Measurements from ENCODE around the gene PDLIM7. TPM values are rescaled to one million over a fixed set of nuclear protein-coding genes. Genes with fewer than 3 reads are reported as not detected.
"Not testable (repeated sequence)": the region's sequence is repeated elsewhere in the genome, so short reads cannot be mapped to it uniquely, and the experiment has no call there.

Gene PDLIM7
- total RNA-seq, 2 experiments from 2014 or later: 62.5 to 67.3 TPM

DNA sequence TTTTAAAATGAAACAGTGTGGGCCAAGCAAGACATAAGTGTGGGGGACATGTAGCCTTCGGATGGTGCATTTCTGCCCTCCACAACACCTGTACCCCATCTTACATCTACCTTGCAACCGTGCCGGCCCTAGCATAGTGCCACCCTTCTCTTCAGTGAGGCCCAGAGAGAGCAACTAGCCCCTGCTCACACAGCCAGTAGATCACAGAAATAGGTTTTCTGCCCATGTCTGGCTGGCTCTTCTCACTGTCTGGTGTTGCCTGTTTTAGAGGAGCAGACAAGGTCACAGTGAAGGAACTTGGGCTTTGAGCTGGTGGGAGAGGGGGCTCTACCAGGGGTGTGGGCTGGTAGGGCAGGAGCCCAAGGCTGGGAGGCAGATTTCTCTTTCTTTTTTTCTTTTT lies 11.1 kb downstream of the PDLIM7 start:
- POLR2A ChIA-PET: no interaction called here
- H3K27me3 Mint-ChIP-seq (ENCODE audit: low read depth): no peaks in the 10 kb centered on the region
- CTCF ChIA-PET: no interaction called here
- H3K27ac Mint-ChIP-seq: no peak overlapping the region
- H3K4me3 Mint-ChIP-seq: no peak overlapping the region
- no peaks in the 10 kb centered on the region for H3K9me3 Mint-ChIP-seq (ENCODE audit: insufficient read depth)
- peaks cover 2% of the 10 kb centered on the region for H3K4me1 Mint-ChIP-seq (ENCODE audit: low read depth)
- DNase-seq: no peak
- ATAC-seq: no peak
- H3K36me3 Mint-ChIP-seq (ENCODE audit: low read depth): peaks cover 37% of the 10 kb centered on the region

DNA sequence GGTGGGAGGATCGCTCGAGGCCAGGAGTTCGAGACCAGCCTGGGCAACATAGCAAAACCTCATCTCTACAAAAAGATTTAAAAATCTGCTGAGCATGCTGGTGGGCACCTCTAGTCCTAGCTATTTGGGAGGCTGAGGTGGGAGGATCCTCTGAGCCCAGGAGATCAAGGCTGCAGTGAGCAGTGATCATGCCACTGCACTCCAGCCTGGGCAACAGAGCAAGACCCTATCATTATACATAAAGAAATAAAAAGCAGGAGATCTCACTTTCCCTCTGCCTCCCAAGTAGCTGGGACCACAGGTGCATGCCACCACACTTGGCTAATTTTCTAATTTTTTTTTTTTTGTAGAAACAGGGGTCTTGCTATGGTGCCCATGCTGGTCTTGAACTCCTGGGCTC lies 11.7 kb downstream of the PDLIM7 start:
- POLR2A ChIA-PET: interaction anchor here (1.2 kb wide), 1 partner anchor 9 kb away, joined by 5 read pairs; no protein-coding TSS in a partner anchor
- H3K9me3 Mint-ChIP-seq (ENCODE audit: insufficient read depth); H3K27me3 Mint-ChIP-seq (ENCODE audit: low read depth); H3K27ac Mint-ChIP-seq; H3K4me3 Mint-ChIP-seq; DNase-seq; H3K4me1 Mint-ChIP-seq (ENCODE audit: low read depth); CTCF ChIA-PET; ATAC-seq: not testable (repeated sequence)
- peaks cover 34% of the 10 kb centered on the region for H3K36me3 Mint-ChIP-seq (ENCODE audit: low read depth)

DNA sequence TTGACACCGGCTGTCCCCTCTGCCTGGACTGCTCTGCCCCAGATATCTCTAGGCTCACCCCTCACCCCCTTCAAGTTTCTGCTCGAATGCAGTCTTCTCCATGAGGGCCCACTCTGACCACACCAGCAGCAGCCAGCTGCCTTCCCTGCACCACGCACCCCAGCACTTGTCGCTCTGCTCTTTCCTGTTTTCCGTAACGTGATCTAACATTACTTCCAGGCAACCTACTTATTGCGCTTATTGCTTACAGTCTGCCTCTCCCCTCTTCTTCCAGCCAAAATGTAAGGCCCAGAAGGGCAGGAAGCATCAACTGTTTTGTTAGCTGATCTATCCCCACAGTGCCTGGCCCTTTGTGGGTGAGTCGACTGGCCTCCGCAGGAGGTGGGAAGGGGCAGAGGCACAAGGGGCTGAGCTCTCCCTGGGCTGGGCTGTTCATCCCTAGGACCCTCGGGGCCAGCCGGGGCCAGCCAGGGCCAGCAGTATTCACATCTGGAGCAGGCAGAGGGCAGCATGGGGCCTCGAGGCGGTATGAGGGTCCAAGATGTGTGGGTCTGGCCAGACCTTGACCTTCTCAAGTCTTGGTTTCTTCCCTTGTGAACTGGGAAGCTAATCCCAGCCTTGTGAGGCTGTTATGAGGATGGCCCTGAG lies 12.4 kb downstream of the PDLIM7 start:
- Mint-ChIP-seq H3K27me3 (ENCODE audit: low read depth) (no peaks in the 10 kb centered on the region), H3K36me3 (ENCODE audit: low read depth) (peaks cover 30% of the 10 kb centered on the region), H3K9me3 (ENCODE audit: insufficient read depth) (no peaks in the 10 kb centered on the region), H3K4me3 (no peak overlapping the region), H3K4me1 (ENCODE audit: low read depth) (peaks cover 6% of the 10 kb centered on the region), H3K27ac (peak overlapping the region; percentile 43)
- ChIA-PET POLR2A (interaction anchor here (0.5 to 1.2 kb wide), 2 partner anchors 10 to 13 kb away, joined by 3 to 5 read pairs; no protein-coding TSS in a partner anchor), CTCF (no interaction called here)
- ATAC-seq (no peak), DNase-seq (no peak)

DNA sequence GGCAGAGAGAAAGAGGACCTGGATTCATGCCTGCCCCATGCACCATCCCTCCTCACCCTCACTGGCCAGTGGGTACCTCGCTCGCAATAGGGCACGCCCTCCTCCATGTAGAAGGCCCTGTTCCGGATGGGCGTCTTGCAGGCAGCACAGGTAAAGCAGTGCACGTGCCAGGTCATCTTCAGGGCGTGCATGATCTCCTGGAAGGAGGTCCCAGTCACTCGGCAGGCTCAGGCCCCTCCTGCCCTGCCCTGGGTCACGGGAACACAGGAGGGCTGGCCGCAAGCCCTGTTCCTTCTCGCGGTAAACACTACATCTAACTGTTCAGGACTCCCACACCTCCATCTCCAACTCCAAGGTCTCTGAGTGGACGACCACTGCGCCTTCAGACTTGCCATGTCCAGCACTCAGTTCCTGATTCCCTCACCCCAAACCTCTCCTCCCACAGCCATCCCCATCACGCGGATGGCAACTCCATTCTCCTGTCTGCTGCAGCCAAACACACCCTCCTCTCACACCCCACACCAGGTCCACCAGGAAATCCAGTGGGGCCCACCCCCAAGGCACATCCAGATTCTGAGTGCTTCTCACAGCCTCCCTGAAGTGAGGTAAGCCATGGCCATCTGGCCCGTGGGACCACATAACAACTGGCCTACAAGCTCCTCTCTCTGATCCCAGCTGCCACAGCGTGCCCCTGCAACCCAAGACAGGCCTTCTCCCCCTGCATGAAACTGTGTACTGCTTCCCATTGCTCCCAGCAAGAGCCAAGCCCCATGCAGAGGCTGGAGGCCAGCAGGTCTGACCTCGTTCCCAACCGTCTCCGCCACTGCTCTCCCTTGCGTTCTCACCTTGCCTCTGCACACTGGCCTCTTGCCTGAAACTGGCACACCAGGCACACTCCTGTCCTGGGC lies 13.2 kb downstream of the PDLIM7 start:
- no peaks in the 10 kb centered on the region for H3K9me3 Mint-ChIP-seq (ENCODE audit: insufficient read depth)
- H3K4me1 Mint-ChIP-seq (ENCODE audit: low read depth): peaks cover 14% of the 10 kb centered on the region
- ATAC-seq: no peak
- peaks cover 30% of the 10 kb centered on the region for H3K36me3 Mint-ChIP-seq (ENCODE audit: low read depth)
- no peaks in the 10 kb centered on the region for H3K27me3 Mint-ChIP-seq (ENCODE audit: low read depth)
- no peak for DNase-seq
- peak overlapping the region; percentile 43 for H3K27ac Mint-ChIP-seq
- POLR2A ChIA-PET: interaction anchor here (0.5 to 1.2 kb wide), 2 partner anchors 10 to 12 kb away, joined by 3 to 5 read pairs; no protein-coding TSS in a partner anchor
- no peak overlapping the region for H3K4me3 Mint-ChIP-seq
- CTCF ChIA-PET: no interaction called here

DNA sequence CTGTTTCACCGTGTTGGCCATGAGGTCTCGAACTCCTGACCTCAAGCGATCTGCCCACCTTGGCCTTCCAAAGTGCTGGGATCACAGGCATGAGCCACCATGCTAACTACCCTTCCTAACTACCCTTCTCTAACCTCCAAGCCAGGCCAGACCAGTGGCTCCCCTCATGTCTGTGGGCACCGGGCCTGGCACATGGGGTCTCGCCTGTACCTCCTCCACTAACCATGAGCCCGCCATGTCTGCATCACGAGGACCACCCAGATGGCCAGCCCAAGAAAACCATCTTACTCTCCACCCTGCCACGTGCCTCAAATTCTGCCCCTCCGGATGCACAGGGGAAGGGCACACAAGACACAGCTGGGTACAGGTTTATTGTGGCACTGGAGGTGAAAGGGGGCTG lies 14.4 kb downstream of the PDLIM7 start:
- ChIA-PET POLR2A (interaction anchor here (0.6 kb wide), 1 partner anchor 69 kb away, joined by 3 read pairs; no protein-coding TSS in a partner anchor), CTCF (interaction anchor here (1.2 kb wide), 1 partner anchor 18 kb away, joined by 3 read pairs; no protein-coding TSS in a partner anchor)
- Mint-ChIP-seq H3K27ac (peak overlapping the region; percentile 52), H3K4me1 (ENCODE audit: low read depth) (peaks cover 26% of the 10 kb centered on the region), H3K9me3 (ENCODE audit: insufficient read depth) (no peaks in the 10 kb centered on the region), H3K36me3 (ENCODE audit: low read depth) (peaks cover 33% of the 10 kb centered on the region), H3K27me3 (ENCODE audit: low read depth) (no peaks in the 10 kb centered on the region), H3K4me3 (no peak overlapping the region)
- DNase-seq (no peak), ATAC-seq (no peak)

DNA sequence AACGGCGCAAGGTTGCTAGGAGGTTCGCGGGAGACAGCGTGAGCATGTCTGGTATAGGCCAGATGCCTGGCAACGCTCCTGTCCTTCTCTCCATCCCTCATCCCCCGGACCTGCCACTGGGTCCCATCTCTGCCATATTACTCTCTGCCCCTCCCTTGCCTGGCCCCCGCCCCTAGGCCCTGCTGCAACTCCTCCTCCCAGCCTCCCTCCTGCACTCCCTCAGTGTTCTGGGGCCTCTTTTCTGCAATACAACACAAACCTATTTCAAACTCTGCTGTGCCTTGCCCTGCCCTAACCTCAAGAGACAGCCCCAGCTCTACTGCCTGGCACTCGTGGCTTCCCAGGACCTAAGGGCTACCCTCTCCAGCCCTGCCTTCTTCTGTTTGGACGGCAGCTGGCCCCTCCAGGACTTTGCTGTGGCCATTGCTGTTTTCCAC lies 15.0 kb downstream of the PDLIM7 start:
- H3K4me3 Mint-ChIP-seq: no peak overlapping the region
- H3K27ac Mint-ChIP-seq: no peak overlapping the region
- ATAC-seq (no peak), DNase-seq (no peak)
- CTCF ChIA-PET: interaction anchor here (1.2 to 1.3 kb wide), 2 partner anchors 19 to 28 kb away, joined by 3 to 6 read pairs; no protein-coding TSS in a partner anchor
- POLR2A ChIA-PET: interaction anchor here (0.6 kb wide), 1 partner anchor 68 kb away, joined by 3 read pairs; no protein-coding TSS in a partner anchor
- peaks cover 32% of the 10 kb centered on the region for H3K4me1 Mint-ChIP-seq (ENCODE audit: low read depth)
- peaks cover 29% of the 10 kb centered on the region for H3K36me3 Mint-ChIP-seq (ENCODE audit: low read depth)
- H3K27me3 Mint-ChIP-seq (ENCODE audit: low read depth): no peaks in the 10 kb centered on the region
- no peaks in the 10 kb centered on the region for H3K9me3 Mint-ChIP-seq (ENCODE audit: insufficient read depth)

DNA sequence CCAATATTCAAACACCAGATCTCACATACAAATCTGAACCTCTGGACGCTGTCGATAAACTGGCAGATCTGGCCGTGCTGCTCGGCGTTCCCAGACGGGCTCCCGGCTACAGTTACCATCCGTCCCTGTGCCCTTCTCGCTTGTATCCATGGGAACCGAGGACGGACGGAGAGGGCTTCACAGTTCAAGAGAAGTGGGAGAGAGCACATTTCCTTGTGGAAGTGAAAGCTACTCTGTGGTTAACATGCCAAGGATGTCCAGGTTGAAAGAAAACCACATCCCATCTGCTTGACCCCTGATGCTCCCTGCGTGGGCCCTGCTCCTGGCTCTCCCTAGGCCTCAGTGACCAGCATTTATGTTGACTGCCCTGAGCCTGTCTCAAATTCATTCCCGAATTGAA lies 17.6 kb downstream of the PDLIM7 start:
- Mint-ChIP-seq H3K27ac (peak overlapping the region; percentile 92), H3K27me3 (ENCODE audit: low read depth) (no peaks in the 10 kb centered on the region), H3K4me1 (ENCODE audit: low read depth) (peaks cover 52% of the 10 kb centered on the region), H3K4me3 (no peak overlapping the region), H3K9me3 (ENCODE audit: insufficient read depth) (no peaks in the 10 kb centered on the region), H3K36me3 (ENCODE audit: low read depth) (peaks cover 19% of the 10 kb centered on the region)
- ChIA-PET POLR2A (interaction anchor here (0.7 to 3.5 kb wide), 7 partner anchors 9 to 49 kb away, joined by 3 to 12 read pairs (median 3); partner anchors contain the start of gene PDLIM7), CTCF (interaction anchor here (1.0 to 4.2 kb wide), 9 partner anchors 9 to 89 kb away, joined by 3 to 21 read pairs (median 7); partner anchors contain the start of gene PDLIM7)
- no peak for ATAC-seq
- DNase-seq: no peak

DNA sequence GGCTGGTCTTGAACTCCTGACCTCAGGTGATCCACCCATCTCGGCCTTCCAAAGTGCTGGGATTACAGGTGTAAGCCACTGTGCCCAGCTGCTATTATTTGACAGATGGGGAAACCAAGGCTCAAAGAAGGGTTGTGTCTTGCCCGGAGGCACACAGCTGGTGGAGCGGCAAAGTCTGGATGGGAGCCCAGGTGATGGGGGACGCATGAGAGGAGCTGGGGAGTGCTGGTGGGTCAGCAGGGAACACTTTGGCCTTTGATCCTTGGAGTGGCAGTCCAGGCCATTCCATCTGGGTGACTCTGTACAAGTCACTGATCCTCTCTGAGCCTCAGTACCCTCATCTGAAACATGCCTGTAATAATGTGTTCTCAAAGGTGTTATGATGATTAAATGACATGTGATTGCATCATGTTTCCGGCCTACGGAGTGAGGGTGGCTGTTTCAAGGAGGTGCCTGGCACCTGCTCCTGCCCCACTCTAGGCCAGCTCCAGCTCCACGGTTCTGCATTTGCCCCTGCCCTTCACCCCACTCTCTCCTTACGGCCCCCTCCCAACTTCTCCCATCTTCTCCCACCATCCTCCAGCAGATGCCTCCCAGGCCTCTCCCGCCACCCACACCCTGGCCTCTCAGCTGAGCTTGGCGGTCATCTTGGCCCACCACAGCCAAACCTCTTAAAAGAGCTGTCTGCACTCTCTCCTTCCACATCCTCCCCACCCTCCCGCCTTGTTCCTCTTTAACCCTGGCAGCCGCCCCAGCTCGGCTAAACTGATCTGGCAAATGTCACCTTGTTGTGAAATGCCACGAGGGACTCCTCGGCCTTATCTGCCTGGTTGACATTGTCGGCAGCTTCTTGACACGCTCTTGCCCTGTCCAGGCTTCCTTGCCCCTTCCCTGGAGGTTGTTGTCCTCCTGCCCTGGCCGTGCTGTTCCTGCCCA lies 18.4 kb downstream of the PDLIM7 start:
- peaks cover 19% of the 10 kb centered on the region for H3K36me3 Mint-ChIP-seq (ENCODE audit: low read depth)
- peak overlapping the region; percentile 92 for H3K27ac Mint-ChIP-seq

DNA sequence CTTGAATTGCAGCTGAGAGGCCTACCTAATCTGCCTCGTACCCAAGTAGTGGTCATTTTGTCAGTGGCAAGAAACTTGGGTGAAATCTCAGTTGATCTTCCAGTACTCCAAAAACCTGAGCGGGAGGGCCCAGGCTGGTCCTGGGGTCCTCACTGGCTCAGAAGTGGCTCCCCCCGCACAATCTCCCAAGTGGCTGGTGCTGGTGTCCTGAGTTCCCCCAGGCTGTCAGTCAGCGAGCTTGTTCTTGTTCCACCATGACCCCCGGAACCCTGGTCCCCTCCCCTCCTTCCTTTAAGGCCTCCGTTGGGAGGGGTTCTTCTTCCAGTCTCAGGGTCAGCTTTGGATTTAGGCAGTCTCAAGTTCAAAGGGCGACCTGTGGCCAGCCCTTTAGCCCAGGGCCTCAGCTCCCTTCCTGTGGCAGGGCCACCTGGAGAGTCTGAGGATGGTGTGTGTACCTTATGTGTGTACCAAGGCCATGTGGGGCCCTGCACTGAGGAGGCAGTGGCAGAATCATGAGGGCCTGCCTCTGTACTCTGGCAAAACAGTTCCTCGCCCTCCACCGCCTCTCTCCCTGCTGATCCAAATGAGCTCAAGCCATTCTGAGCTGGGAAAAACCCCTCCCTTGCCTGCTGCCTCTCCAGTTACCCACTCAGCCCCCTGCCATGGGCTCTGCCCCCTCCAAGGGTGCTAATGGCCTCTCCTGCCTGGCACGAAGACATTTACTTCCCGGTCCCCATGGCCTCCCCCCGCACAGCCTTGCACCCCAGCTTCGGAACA lies 19.5 kb downstream of the PDLIM7 start:
- Mint-ChIP-seq H3K27ac (peak overlapping the region; percentile 92), H3K4me1 (ENCODE audit: low read depth) (peaks cover 62% of the 10 kb centered on the region), H3K27me3 (ENCODE audit: low read depth) (peaks cover 4% of the 10 kb centered on the region), H3K36me3 (ENCODE audit: low read depth) (peaks cover 14% of the 10 kb centered on the region), H3K9me3 (ENCODE audit: insufficient read depth) (no peaks in the 10 kb centered on the region), H3K4me3 (no peak overlapping the region)
- ChIA-PET CTCF (interaction anchor here (0.6 to 4.2 kb wide), 9 partner anchors 13 to 88 kb away, joined by 3 to 21 read pairs (median 5); partner anchors contain the start of gene PDLIM7), POLR2A (interaction anchor here (0.9 to 3.5 kb wide), 6 partner anchors 16 to 165 kb away, joined by 3 to 12 read pairs (median 4); partner anchors contain the start of gene PDLIM7)
- no peak for ATAC-seq
- no peak for DNase-seq

More for the DNA sequence above, 18.4 kb downstream of the PDLIM7 start:
- CTCF ChIA-PET: interaction anchor here (0.7 to 4.2 kb wide), 11 partner anchors 9 to 89 kb away, joined by 3 to 21 read pairs (median 4); partner anchors contain the start of gene PDLIM7
- peak overlapping the region; percentile 39 for H3K4me3 Mint-ChIP-seq
- peaks cover 3% of the 10 kb centered on the region for H3K27me3 Mint-ChIP-seq (ENCODE audit: low read depth)
- DNase-seq (peak; percentile 77), ATAC-seq (peak; percentile 83)
- H3K4me1 Mint-ChIP-seq (ENCODE audit: low read depth): peaks cover 60% of the 10 kb centered on the region
- no peaks in the 10 kb centered on the region for H3K9me3 Mint-ChIP-seq (ENCODE audit: insufficient read depth)
- POLR2A ChIA-PET: interaction anchor here (0.8 to 3.5 kb wide), 6 partner anchors 8 to 34 kb away, joined by 3 to 12 read pairs (median 3); partner anchors contain the start of gene PDLIM7
